ENCODE measurements around the gene MYRIP. TPM values are rescaled to one million over a fixed set of nuclear protein-coding genes. Genes with fewer than 3 reads are reported as not detected.

Gene MYRIP
- total RNA-seq, 1 donor from 2014 or later: 0.53 TPM

DNA sequence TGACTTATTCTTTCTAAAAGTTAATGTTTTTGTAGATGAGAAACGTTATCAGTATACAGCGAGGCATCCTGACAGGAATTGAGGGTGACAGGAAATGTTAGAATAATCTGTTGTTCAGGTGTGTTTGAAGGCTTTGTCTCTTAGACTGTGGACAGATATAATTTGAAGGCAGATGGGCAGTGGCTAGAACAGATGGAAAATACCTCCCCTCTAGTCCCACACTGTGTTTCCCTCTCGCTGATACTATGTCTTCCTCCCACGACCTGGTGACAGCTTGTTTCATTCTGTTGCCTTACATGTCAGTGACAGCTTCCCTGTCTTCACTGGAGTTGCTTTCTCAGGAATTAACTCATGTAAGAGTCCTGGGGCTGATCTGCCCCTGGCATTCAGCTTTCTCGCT lies 125.3 kb downstream of the MYRIP start:
- TF ChIP-seq, protein P1, sequence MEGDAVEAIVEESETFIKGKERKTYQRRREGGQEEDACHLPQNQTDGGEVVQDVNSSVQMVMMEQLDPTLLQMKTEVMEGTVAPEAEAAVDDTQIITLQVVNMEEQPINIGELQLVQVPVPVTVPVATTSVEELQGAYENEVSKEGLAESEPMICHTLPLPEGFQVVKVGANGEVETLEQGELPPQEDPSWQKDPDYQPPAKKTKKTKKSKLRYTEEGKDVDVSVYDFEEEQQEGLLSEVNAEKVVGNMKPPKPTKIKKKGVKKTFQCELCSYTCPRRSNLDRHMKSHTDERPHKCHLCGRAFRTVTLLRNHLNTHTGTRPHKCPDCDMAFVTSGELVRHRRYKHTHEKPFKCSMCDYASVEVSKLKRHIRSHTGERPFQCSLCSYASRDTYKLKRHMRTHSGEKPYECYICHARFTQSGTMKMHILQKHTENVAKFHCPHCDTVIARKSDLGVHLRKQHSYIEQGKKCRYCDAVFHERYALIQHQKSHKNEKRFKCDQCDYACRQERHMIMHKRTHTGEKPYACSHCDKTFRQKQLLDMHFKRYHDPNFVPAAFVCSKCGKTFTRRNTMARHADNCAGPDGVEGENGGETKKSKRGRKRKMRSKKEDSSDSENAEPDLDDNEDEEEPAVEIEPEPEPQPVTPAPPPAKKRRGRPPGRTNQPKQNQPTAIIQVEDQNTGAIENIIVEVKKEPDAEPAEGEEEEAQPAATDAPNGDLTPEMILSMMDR (conservative IDR thresholded peaks at IDR 0.05): no peak
- H3K27me3 Mint-ChIP-seq: peaks cover 9% of the 10 kb centered on the region
- peaks cover 8% of the 10 kb centered on the region for H3K4me1 Mint-ChIP-seq (ENCODE audit: unreplicated experiment)
- no peak overlapping the region for H3K4me3 Mint-ChIP-seq
- peak overlapping the region; percentile 38 for H3K27ac Mint-ChIP-seq
- DNase-seq (ENCODE audit: extremely low spot score, unreplicated experiment): no peak
- H3K36me3 Mint-ChIP-seq: no peaks in the 10 kb centered on the region
- no peaks in the 10 kb centered on the region for H3K9me3 Mint-ChIP-seq

DNA sequence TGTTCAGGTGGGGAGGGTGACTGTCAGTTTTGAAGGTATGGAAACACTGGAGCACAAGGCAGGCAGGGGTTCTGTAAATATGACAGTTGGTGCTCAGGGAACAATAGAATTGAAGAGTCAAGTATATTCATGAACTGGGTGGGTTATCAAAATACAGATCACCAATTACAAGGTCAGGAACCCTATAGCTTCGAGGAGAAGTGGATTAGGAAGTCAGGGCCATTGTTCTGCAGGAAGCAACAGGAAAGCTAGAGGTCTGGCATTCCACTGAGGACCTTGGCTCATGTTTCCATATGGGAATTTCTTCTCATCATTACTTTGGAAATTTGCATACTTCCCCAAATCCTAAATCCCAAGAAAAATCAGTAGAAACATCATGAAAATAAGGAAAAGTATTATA lies 125.9 kb downstream of the MYRIP start:
- Mint-ChIP-seq H3K27ac (peak overlapping the region; percentile 38), H3K27me3 (peaks cover 7% of the 10 kb centered on the region), H3K9me3 (no peaks in the 10 kb centered on the region), H3K36me3 (no peaks in the 10 kb centered on the region), H3K4me1 (ENCODE audit: unreplicated experiment) (peaks cover 8% of the 10 kb centered on the region), H3K4me3 (no peak overlapping the region)
- no peak for DNase-seq (ENCODE audit: extremely low spot score, unreplicated experiment)
- TF ChIP-seq, protein P1 (conservative IDR thresholded peaks at IDR 0.05): no peak

DNA sequence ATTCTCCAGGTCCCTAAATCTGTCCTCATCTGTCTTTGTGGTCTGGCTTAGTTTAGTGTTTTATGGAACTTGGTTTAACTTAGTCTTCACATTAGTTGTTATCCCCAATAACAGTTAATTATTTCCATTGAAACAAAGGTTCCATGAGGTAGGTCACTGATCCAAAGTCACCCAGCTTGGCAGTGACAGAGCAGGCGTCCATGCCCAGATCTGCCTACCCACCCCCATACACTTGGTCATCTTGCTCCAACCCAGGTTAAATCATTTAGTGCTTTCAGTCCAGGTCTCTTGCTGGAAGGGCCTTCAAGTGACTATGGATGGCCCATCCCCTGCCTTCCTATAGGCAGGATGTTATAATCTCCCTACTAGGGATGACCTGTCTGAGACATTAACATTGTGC lies 127.4 kb downstream of the MYRIP start:
- Mint-ChIP-seq H3K27ac (no peak overlapping the region), H3K27me3 (peaks cover 3% of the 10 kb centered on the region), H3K36me3 (no peaks in the 10 kb centered on the region), H3K9me3 (no peaks in the 10 kb centered on the region), H3K4me3 (no peak overlapping the region), H3K4me1 (ENCODE audit: unreplicated experiment) (peaks cover 8% of the 10 kb centered on the region)
- DNase-seq (ENCODE audit: extremely low spot score, unreplicated experiment): no peak
- TF ChIP-seq, protein P1 (conservative IDR thresholded peaks at IDR 0.05): no peak

DNA sequence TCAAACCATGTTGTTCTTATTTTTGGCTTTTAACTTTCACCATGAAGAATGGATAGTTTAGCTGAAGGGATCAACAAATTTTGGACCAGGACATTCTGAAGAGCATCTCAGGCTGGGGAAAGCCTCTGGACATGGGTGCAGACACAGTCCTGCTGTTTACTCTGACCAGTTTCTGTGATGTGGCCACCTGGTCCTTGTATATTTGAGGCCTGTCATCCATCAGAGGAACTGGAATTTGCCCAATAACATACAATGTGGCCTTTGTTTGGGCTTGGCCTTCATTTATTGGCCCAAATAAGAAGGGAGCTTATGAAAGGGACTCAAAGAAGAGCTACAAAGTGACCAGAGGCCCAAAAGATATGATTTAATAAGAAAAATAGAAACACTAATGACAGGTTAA lies 127.9 kb downstream of the MYRIP start:
- H3K4me3 Mint-ChIP-seq: no peak overlapping the region
- H3K9me3 Mint-ChIP-seq: no peaks in the 10 kb centered on the region
- H3K36me3 Mint-ChIP-seq: no peaks in the 10 kb centered on the region
- H3K27me3 Mint-ChIP-seq: peaks cover 3% of the 10 kb centered on the region
- no peak overlapping the region for H3K27ac Mint-ChIP-seq
- no peak for DNase-seq (ENCODE audit: extremely low spot score, unreplicated experiment)
- TF ChIP-seq, protein P1 (conservative IDR thresholded peaks at IDR 0.05): no peak
- peaks cover 8% of the 10 kb centered on the region for H3K4me1 Mint-ChIP-seq (ENCODE audit: unreplicated experiment)

DNA sequence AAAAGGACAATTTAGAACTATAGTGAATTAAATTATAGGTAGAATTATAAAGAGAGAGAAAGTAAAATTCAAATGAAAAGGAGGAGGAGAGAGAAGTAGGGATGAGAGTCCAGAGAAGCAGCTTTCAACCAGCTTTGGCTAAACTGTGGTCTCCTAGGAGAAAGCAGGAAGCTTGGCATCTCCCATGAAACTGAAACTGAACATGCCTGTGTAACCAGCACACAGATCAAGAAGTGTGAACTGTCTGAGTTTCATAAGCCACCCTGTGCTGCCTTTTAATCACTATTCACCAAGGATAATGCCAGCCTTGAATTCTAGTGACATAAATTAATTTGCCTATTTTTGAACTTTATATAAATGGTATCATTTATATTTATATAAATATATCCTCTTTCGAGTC lies 128.5 kb downstream of the MYRIP start:
- Mint-ChIP-seq H3K9me3 (no peaks in the 10 kb centered on the region), H3K36me3 (no peaks in the 10 kb centered on the region), H3K4me1 (ENCODE audit: unreplicated experiment) (peaks cover 8% of the 10 kb centered on the region), H3K4me3 (no peak overlapping the region), H3K27ac (no peak overlapping the region), H3K27me3 (peaks cover 3% of the 10 kb centered on the region)
- TF ChIP-seq, protein P1 (conservative IDR thresholded peaks at IDR 0.05): no peak
- DNase-seq (ENCODE audit: extremely low spot score, unreplicated experiment): no peak

DNA sequence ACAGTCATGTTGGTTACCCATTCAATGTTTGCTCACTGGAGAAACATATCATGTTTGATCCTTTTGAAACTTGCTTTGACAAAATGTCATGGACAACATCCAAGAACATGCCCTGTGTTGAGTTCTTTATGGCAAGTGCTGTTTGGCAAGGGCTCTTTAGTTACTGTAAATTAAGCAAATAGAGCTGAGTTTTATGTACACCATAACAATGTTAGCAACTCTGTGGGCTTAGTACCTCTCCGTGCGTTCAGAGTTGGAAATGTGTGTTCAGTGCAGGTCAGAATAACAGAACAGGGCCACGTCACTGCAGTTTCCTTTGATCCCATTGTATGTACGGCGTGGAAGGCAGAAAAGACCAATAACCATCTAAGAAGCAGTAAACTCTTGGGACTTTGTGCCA lies 132.5 kb downstream of the MYRIP start:
- Mint-ChIP-seq H3K4me1 (ENCODE audit: unreplicated experiment) (no peaks in the 10 kb centered on the region), H3K36me3 (no peaks in the 10 kb centered on the region), H3K9me3 (no peaks in the 10 kb centered on the region), H3K27ac (no peak overlapping the region), H3K4me3 (no peak overlapping the region), H3K27me3 (no peaks in the 10 kb centered on the region)
- DNase-seq (ENCODE audit: extremely low spot score, unreplicated experiment): no peak
- TF ChIP-seq, protein P1 (conservative IDR thresholded peaks at IDR 0.05): no peak

Data from type B pancreatic cell (in vitro differentiated cells).